GM12892 (cell line): ENCODE results near the gene VPS8.

Experiments used
- POLR2A ChIP-seq: IDR thresholded peaks from 2 replicates; pipeline ENCODE4 v1.6.1; 2011; ENCODE audit warnings: low read depth, low read length, control low read depth
- POLR2AphosphoS5 ChIP-seq: IDR thresholded peaks from 2 replicates; pipeline ENCODE4 v1.6.1; 2011; ENCODE audit warnings: low read depth, low read length, control low read depth
- TAF1 ChIP-seq: IDR thresholded peaks from 2 replicates; pipeline ENCODE4 v1.6.1; 2011; ENCODE audit warnings: low read depth, mild to moderate bottlenecking, control low read depth, low read length, borderline replicate concordance

DNA sequence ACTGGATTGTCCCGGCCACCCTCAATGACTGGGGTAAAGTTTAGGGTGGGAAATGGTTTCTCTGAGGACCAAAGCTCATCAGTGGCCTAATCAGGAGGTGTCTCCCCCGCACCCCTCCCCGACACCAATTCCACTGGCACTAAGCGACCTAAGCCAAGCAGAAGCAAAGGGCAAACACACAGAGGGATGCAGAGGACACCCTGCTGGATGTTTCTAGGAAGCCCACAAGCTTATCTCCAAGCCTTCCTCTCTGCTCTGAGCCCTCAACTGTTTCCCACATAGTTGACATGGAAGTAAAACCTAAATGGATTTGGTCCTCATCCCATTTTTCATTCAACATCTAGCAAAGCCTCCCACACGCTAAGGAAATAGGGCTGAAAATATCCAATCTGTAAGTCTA lies 272.4 kb downstream of the VPS8 start:
- TF ChIP-seq POLR2AphosphoS5 (no peak), POLR2A (no peak), TAF1 (no peak)
